Measurements from ENCODE around the gene MCTS1.
"Not testable (repeated sequence)": the region's sequence is repeated elsewhere in the genome, so short reads cannot be mapped to it uniquely, and the experiment has no call there.

Gene MCTS1, protein sequence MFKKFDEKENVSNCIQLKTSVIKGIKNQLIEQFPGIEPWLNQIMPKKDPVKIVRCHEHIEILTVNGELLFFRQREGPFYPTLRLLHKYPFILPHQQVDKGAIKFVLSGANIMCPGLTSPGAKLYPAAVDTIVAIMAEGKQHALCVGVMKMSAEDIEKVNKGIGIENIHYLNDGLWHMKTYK

DNA sequence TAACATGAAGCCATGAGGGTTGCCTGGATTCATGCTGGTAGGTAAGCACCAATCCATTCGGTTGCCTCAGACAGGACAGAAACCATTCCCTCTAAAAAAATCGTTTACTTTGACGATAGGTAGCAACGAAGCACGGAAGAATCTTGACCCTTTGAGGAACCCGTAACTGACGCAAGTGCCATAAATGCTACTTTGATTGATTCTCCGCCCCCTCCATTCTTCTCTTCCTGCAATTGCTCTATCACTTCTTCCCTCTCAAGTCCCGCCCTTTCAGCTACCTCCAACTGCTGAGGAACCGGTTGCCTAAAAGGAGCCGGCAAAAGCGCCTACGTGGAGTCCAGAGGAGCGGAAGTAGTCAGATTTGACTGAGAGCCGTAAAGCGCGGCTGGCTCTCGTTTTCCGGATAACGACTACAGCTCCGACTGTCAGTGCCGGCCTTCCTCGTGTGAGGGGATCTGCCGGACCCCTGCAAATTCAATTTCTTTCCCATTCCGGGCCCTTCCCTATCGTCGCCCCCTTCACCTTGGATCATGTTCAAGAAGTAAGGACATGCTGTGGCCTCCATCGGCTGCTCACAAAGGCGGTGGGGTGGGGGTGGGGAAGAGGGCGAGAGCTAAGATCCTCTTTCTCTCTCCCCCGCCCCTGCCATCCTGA is at the start of gene MCTS1:
Gene MCTS1, plus strand, starts transcription at position 395 of the 654 bp plus-strand sequence. Its CDS starts 136 bp downstream, at position 531.
- DNase-seq: peak; percentile 87

DNA sequence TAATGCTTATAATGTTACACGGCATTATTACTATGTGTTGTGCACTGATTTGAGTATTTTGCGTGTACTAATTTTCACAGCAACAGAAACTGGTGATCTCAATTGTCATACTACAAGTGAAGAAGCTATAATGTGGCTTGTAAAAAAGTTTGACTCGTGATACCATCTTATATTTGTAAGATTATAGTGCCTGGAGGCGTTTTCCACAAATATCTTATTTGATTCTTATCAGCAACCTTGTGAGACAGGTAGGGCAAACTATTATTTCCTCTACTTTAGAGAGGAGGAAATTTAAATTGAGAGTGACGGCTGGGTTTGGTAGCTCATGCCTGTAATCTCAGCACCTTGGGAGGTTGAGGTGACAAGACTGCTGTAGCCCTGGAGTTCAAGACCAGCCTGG is 47.6 kb upstream of the MCTS1 start:
- no peak for DNase-seq

DNA sequence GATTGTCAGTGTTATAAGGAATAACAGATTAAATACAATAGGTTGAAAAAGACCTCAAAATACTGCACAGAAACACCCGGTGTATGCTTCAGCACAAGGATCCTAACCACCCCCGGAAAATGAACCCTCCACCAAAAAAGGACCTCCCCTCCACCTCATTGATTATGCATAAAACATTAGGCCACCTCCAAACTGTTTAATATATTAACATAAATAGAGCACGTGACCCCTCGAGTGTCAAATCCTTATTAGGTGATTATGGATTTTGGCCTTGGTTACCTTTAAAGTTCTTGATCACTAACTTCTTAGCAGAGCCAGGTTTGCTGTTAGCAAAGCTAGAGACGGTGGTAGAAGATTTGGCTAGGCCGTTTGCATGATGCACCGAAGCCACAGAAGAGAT is 44.1 kb upstream of the MCTS1 start:
- no peak for DNase-seq

DNA sequence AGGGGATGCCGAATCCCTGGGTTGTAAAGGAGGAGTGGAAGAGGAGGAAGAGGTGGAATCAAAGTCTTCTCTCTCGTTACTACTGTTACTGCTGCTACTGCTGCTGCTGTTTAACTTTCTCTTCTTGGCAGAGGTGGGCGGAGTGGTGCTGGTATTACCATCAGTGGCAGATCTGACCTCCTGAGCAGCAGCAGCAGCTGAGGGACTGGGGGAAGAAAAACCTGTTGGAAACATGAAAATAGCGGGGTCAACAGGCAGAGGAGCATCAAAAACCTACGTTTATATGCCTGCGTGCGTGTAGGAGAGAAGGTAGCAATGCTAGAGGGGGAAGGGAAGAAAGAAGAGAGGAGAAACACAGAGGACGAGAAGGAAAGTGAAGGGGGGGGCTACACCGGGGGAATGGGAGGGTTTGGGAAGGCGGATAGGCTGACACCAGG is 43.5 kb upstream of the MCTS1 start:
- peak; percentile 19 for DNase-seq

DNA sequence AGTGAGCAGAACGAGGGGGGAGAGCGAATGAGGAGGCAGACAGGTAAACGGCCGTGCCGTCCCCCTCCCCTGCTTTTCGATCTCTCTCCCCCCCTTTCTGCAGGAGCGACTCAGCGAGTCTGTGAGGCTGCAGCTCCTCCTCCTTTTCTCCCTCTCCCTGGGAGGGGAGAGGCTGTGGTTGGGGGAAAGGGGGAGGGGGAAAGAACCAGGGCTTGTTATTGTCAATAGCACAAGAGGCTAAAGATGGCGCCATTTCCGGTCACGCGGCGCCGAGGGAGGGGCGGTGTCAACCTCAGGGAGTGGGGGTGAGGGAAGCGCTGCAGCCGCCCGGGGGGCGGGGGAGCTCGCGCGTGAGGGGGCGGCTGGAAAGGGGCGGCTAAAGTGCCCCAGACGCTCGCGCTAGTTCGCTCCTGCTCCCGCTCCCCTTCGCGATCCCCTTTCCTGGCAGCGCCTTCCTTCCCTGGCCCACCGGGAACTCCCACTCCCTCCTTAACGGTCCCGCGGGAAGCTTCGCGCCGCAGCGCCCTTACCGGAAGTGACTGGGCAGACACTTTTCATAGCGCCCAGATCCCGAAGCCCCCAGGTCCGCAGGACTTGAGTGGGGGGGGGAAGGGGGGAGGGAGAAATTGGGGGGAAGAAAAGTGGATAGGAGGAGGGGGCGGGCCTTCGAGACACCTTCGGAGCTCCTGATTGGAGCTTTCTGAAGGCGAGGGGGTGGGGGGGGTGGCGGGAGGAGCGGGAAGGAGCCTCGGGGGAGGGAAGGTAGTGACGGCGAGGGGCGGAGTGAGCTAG is 42.9 kb upstream of the MCTS1 start, which contains the start of gene CUL4B:
Gene CUL4B, minus strand, starts transcription at position 121 of the 792 bp plus-strand sequence. CDS start 324 bp downstream, outside the sequence.
- DNase-seq: peak; percentile 92

DNA sequence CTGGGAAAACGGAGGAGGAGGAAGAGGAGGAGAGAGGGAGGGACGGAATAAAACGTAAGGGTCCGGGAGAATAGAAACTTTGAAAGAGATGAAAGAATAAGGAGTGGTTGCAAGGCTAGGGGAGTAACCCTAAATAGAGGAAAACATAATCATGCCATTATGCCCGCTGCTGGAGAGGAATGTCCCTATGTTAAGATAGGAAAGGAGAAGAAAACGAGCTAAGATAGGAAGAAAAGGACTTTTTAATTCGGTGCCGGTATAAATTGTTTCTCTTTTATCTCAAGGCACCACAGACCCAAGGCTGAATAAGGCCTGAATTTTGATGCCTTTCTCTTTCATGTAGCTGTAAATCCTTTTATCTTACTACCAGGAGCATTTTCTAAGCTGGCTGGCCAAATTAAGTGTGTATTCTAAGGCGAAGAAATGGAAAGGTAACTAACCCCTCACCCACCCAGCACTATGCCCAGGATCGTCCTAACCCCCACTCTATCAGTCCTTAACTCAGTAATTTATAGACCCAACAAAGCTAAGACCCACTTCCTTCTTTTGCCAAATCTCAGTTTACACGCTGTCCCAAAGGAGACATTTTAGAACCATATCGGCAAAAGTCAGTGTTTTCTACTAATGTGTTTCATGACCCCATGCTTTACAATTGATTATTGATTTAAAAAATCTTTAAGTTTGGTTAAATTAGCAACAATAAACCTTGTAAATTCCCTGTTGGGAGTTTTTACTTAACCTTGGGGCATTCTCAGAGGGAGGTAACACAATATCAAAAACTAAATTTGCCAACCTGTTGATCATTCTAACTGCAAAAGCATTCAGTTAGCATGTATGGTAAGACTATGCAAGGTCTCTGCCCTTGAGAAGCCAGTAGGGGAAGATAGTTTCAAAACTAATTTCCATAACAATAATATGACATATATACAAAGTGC is 42.0 kb upstream of the MCTS1 start:
- DNase-seq: no peak

DNA sequence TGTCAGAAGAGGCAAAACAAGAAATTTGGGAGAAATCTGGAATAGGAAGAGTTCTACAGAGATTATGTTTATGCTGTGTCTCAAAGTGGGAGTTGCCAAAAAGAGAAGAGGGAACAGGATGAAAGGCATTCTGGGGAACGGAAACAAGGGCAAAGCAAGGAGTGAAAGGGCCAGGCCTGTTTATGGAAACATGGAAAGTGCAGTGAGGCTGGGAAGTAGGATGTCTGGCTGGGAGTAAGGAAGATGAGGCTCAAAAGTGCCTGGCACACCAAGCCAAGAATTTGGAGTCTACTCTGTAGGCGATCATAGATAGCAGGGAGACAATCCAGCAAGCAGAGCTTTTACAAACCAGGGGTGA is 41.4 kb upstream of the MCTS1 start:
- DNase-seq: no peak

DNA sequence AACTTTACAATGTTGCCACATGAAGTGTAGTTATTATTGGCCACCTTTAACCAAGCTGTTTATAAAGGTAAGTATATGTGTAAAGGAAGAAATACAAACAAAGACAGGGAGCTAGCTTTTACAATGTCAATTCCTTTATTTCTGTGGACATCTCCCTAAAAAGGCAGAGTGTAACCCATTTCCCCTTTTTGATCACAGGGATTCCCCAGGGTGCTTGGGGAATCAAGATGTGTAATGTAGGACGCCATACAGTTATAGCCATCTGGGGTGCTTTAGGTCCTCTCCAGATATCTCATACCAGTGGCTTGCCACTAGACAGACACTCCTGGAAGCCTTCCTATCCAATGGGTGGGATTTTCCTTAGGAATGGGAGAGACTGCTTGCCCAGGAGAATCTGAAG is 39.0 kb upstream of the MCTS1 start:
- no peak for DNase-seq

DNA sequence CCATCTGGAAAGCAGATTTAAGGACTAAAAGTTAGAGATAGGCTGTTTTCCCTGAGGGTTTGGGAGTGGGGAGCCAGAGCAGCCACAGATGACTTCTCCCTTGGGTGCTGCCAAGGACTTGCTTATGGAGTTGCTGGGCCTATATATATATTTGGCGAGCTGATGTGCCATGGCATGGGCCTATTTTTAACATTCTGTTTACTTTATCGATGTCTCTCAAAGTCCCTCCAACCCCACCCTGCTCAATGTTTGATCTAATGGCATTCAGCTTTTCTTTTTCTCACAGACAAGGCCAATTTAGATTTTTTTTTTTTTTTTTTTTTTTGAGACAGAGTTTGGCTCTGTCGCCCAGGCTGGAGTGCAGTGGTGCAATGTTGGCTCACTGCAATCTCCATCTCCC is 37.1 kb upstream of the MCTS1 start:
- no peak for DNase-seq

DNA sequence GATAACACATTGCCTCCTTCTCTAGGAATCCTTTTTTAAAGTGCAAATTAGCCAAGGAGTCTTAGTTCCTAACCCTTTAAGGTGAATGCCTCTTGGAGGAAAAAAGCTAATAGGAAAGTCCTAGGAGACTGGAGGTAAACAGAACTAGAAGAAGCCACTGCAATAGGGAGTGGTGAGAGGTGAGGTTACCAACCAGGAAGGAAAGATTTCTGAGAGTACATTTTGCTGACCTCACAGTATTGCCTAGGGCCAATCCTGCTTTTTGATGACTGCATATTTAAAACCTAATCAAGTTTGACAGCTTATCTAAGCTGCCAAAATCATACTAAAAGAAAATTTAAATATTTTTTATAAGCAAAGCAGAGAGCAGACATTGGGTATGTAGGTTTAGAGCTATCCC is 35.9 kb upstream of the MCTS1 start:
- no peak for DNase-seq

DNA sequence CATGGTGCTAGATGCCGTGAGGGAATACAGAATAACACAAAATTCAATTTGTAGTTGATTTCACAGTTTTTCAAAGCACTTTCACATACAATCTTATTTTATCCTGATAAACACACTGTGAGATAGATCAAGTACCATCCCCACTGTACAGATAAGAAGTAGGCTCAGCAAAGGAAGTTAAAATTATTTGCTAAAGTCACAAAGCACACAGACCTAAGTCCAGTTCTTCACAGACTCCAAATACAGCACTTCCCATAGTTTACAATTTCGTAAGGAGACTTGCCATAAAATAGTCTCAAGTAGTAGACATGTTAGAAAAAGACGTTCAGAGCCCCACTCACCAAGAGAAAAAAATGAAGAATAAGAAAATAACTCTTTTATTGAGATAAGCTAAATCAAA is 35.3 kb upstream of the MCTS1 start:
- DNase-seq: no peak

DNA sequence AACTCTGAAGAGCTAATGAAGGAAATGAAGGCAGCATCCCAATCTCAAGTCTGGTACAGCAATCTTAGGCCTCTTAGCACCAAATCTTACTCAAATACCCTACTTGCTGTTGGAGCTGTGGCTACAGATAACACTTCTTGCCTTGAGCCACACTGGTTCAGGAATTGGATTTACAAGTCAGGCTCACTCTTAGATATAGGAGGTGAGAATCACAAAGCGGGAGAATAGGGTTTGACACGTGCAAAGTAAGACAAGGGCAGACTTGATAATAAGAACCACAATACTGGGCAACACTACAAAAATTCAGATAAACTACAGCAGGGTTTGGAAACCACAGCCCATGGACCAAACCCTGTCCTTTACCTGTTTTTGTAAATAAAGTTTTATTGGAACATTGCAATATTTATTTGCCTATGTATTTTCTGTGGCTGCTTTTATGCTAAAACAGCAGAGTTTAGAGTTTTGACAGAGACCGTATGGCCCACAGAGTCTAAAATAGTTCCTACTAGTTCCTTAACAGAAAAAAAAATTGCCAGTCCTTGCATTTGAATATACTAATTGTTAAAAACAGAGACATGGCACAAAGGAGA is 33.8 kb upstream of the MCTS1 start:
- DNase-seq: no peak

DNA sequence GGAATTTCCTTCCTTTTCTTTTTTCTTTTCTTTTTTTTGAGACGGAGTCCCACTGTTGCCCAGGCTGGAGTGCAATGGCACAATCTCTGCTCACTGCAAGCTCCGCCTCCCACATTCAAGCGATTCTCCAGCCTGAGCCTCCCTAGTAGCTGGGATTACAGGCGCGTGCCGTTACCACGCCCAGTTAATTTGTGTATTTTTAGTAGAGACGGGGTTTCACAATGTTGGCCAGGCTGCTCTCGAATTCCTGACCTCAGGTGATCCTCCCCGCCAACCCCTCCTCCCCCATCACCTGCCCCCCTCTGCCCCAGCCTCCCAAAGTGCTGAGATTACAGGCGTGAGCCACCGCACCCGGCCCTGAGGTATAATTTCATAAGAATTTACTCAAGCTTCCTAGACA is 30.1 kb upstream of the MCTS1 start:
- not testable (repeated sequence) for DNase-seq

DNA sequence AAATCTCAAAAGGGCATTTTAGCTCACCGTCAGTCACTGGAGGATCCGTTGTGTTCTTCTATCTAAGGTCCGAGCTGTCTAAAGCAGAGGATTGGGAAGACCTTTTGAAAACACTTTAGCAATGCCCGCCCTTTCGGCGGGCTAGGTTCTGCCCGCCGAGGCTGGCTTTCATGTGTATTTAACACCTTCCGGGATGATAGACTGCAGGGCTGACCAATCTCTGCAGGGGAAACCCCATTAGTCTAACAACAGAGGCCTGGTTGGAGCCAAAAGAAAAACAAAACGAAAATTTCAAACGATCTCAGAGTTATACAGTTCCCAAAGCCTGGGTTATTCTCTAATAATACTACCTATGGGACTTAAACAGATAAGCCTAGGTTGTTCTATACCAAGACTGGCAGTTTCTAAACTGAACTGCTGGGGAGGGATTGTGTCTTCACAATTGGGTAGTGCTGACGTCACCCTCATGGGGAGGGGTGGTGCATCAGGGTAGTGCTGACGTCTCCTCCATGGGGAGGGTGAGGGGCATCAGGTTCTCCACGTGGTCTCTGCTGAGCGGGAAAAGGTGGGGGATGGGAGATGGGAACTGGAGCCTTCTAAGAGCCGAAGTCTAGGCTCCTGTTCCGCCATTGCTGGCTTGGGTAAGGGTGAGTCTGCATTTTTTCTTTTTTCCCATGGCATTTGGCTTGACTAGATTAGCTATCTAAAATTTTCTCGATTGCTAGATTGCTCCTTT is 28.4 kb upstream of the MCTS1 start:
- DNase-seq: no peak

DNA sequence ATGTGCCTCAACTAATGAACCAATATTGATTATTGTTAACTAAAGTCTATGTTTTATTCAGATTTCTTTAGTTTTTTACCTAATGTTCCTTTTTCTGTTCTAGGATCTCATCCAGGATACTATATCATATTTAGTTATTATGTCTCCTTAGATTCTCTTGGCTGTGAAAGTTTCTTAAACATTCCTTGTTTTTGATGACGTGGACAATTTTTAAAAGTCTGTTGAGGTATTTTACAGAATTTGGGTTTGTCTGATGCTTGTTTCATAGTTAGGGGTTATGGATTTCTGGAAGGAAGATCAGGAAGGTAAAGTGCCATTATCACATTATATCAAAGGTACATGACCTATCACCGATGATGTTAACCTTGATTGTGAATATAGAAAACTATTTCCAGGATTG is 18.2 kb upstream of the MCTS1 start:
- no peak for DNase-seq

DNA sequence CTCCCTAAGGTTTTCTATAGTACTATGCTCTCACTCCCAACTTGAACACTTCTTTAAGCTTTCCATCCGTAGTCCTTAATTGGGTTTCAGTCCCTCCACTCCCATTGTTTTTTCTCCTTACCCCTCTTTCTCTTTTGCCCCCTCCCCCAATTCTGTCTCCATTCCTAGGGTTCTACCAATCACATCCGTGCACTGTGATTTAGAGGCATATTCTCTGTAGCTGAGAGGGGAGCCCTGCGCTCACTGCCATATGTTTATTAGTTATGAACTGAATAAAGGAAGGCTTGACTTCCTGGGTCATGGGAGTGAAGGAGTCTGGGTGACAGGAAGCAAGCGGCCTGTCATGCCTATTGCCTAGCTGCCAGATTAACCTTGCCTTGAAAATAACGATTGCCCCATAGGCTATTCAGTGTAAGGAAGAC is 471 bp downstream of the MCTS1 start:
- peak; percentile 43 for DNase-seq

DNA sequence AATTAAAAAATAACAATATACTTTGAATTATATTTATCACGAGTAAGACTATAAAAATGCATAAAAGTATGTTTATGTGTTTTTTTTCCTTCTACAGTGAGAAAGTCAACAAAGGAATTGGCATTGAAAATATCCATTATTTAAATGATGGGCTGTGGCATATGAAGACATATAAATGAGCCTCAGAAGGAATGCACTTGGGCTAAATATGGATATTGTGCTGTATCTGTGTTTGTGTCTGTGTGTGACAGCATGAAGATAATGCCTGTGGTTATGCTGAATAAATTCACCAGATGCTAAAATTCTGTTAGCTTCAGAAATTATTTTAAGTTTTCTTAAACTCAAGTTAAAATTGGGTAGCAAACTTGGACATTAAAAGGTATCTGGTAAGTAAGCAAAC is 8.2 kb downstream of the MCTS1 start:
- no peak for DNase-seq

DNA sequence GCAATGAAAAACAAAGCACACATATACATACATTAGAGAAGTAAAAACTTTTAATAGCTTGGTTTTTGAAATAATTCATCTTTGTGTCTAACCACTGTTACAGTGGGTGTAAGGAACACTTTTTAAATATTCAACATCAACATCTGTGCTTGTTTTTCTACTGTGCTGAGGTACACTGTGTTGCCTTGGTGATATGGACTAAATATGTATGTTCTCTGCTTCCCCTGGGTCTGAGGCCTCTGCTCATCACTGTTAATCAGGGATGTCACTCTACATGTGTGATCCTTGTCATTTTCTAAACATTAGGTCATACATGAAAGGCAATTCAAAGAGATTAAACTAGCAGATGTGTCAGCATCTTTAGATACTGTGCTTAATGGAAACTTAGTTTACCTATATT is 10.9 kb downstream of the MCTS1 start:
- DNase-seq: no peak

DNA sequence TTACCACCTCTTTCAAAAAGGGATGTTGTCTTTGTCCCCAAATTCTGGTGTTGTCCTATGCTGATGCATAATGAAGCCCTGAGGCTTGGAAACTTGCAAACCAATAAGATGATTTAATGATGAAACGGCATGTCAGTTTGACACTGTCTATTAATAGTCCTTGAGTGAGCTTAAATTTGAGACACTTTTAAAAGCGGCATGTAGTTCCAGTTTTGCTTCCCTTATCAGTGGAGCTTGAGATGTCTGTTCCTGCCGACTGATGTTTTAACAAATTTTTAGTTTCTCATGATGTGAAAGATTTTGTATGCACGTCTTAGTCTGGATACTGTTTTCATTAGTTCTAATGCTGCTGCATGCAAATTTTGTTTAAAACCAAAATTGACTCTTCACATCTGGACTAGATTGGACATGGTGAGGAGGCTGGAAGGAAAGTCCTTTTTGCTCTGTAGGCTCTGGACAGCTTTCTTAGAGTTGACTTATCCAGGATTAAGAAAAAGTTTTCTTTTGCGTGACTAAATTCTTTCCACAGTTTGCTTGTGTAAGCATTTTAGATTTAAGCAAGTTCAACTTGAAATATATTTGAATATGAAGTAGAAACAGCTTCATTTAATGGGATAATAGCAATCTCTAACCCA is 14.2 kb downstream of the MCTS1 start:
- DNase-seq: no peak

DNA sequence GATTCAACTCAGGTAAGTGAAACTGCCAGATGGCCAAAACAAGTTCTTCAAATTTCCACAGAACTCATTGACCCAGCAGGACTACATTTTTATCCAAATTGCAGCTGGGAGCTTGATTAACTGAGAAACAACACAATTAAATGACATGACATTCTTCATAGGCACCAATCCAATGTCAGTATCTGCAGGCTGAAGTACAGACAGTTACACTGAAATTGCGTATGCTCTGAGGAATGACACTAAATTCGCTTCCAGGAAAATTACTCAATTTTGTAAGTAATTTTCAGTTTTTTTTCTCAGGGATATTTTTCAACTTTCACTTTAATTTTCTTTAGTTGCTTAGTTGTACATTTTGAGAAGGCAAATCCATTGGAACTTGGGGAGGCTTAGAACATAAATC is 21.5 kb downstream of the MCTS1 start:
- no peak for DNase-seq
